HG03460 (cell line): ENCODE results near the gene SLC35A3.
A peak's percentile ranks its signal among the peaks of the same experiment; 100 is the strongest.
"Not testable (repeated sequence)": the region's sequence is repeated elsewhere in the genome, so short reads cannot be mapped to it uniquely, and the experiment has no call there.

Experiments used
- ATAC-seq: cut with Tn5 transposase; IDR thresholded peaks from one replicate; pipeline ENCODE4 v1.9.1; 2021; ENCODE audit not compliant: unreplicated experiment

The SLC35A3 gene

GRCh38 chr1:100034470-100034869 is 64.7 kb downstream of the SLC35A3 start:
- no peak for ATAC-seq

- no peak for ATAC-seq
Observed at GRCh38 chr1:100035214-100035613, 65.4 kb downstream of the SLC35A3 start.

GRCh38 chr1:100036718-100037655 is 67.2 kb downstream of the SLC35A3 start:
- ATAC-seq, result peak; percentile 0

- no peak for ATAC-seq
Observed at GRCh38 chr1:100037656-100037926, 67.8 kb downstream of the SLC35A3 start.

- peak; percentile 81 for ATAC-seq
Observed at GRCh38 chr1:100037927-100038659, 68.3 kb downstream of the SLC35A3 start.

GRCh38 chr1:100038660-100039287 is 69.0 kb downstream of the SLC35A3 start:
- peak; percentile 52 for ATAC-seq

- ATAC-seq, result no peak
Observed at GRCh38 chr1:100039591-100039990, 69.8 kb downstream of the SLC35A3 start.

GRCh38 chr1:100045206-100045605 is 75.4 kb downstream of the SLC35A3 start:
- ATAC-seq, result no peak

GRCh38 chr1:100047235-100047708 is 77.5 kb downstream of the SLC35A3 start:
- ATAC-seq, result not testable (repeated sequence)

- no peak for ATAC-seq
Observed at GRCh38 chr1:100050139-100050538, 80.3 kb downstream of the SLC35A3 start.

- ATAC-seq, result no peak
Observed at GRCh38 chr1:100051401-100051800, 81.6 kb downstream of the SLC35A3 start.

GRCh38 chr1:100051893-100052292 is 82.1 kb downstream of the SLC35A3 start:
- no peak for ATAC-seq

- no peak for ATAC-seq
Observed at GRCh38 chr1:100053119-100053518, 83.3 kb downstream of the SLC35A3 start.

GRCh38 chr1:100053727-100054126 is 83.9 kb downstream of the SLC35A3 start:
- no peak for ATAC-seq

- no peak for ATAC-seq
Observed at GRCh38 chr1:100061681-100062080, 91.9 kb downstream of the SLC35A3 start.

- no peak for ATAC-seq
Observed at GRCh38 chr1:100065183-100065968, 95.6 kb downstream of the SLC35A3 start.

GRCh38 chr1:100065969-100066227 is 96.1 kb downstream of the SLC35A3 start:
- no peak for ATAC-seq

GRCh38 chr1:100070201-100070939 is 100.6 kb downstream of the SLC35A3 start:
- no peak for ATAC-seq

- ATAC-seq, result no peak
Observed at GRCh38 chr1:100073531-100073930, 103.7 kb downstream of the SLC35A3 start.

GRCh38 chr1:100074604-100075395 is 105.0 kb downstream of the SLC35A3 start:
- no peak for ATAC-seq
